ENCODE data around the gene CMPK2.

The CMPK2 gene

GRCh38 chr2:6819668-6820067, 46.0 kb downstream of the CMPK2 start:
- no peak for DNase-seq
- no peak overlapping the region for H3K4me3 ChIP-seq (ENCODE audit: insufficient read depth in 1 of 2, low read depth in 1 of 2, low read length in 2 of 2)
- no peak overlapping the region for H3K4me2 ChIP-seq (ENCODE audit: low read length, poor library complexity, severe bottlenecking)
- no peak overlapping the region for H4K91ac ChIP-seq (ENCODE audit: low read length)
- H3K18ac ChIP-seq (ENCODE audit: low read depth in 1 of 2, low read length in 2 of 2): no peak overlapping the region
- no peaks in the 10 kb centered on the region for H3K79me1 ChIP-seq (replicated peaks; ENCODE audit: low read length, poor library complexity, severe bottlenecking)
- no peak overlapping the region for H2AFZ ChIP-seq (ENCODE audit: low read depth, low read length)
- H3K4me1 ChIP-seq (ENCODE audit: control insufficient read depth, insufficient read depth, low read depth, low read length): no peaks in the 10 kb centered on the region
- no peak overlapping the region for H3K27ac ChIP-seq (ENCODE audit: low read length, poor library complexity, severe bottlenecking)
- H3K14ac ChIP-seq (ENCODE audit: low read length in 2 of 2): no peak overlapping the region
- no peaks in the 10 kb centered on the region for H3K36me3 ChIP-seq (ENCODE audit: control insufficient read depth in 1 of 2, insufficient read depth in 2 of 2, low read depth in 1 of 2, low read length in 2 of 2)
- H3K9me3 ChIP-seq (ENCODE audit: control insufficient read depth, low read length): no peaks in the 10 kb centered on the region
- no peak overlapping the region for H4K8ac ChIP-seq (ENCODE audit: low read length)
- no peak overlapping the region for H2BK120ac ChIP-seq (ENCODE audit: low read depth, low read length)
- H3K4ac ChIP-seq (ENCODE audit: low read depth in 1 of 2, low read length in 2 of 2): no peak overlapping the region
- WGBS: 95% methylated on average over 1 of the region's 3 CpGs
- H2AK5ac ChIP-seq (ENCODE audit: low read length, severe bottlenecking): no peak overlapping the region
- no peak overlapping the region for H2BK15ac ChIP-seq (ENCODE audit: low read depth, poor library complexity, severe bottlenecking)
- H2BK12ac ChIP-seq (ENCODE audit: low read length in 2 of 2): no peak overlapping the region
- H2BK5ac ChIP-seq (ENCODE audit: low read depth, low read length, poor library complexity, severe bottlenecking): no peak overlapping the region
- H3K9ac ChIP-seq (ENCODE audit: low read length): no peak overlapping the region
- peaks cover 0 to 10% of the 10 kb centered on the region in 2 experiments for H3K27me3 ChIP-seq (ENCODE audit: control insufficient read depth in 1 of 2, insufficient read depth in 1 of 2, low read length in 2 of 2)
- no peak overlapping the region for H3K23ac ChIP-seq (ENCODE audit: low read length in 2 of 2)

GRCh38 chr2:6818012-6818411, 47.7 kb downstream of the CMPK2 start:
- H3K4me3 ChIP-seq (ENCODE audit: insufficient read depth in 1 of 2, low read depth in 1 of 2, low read length in 2 of 2): no peak overlapping the region
- no peak for DNase-seq
- no peaks in the 10 kb centered on the region for H3K79me1 ChIP-seq (replicated peaks; ENCODE audit: low read length, poor library complexity, severe bottlenecking)
- no peak overlapping the region for H3K27ac ChIP-seq (ENCODE audit: low read length, poor library complexity, severe bottlenecking)
- no peak overlapping the region for H2AK5ac ChIP-seq (ENCODE audit: low read length, severe bottlenecking)
- H2BK12ac ChIP-seq (ENCODE audit: low read length in 2 of 2): no peak overlapping the region
- H2BK5ac ChIP-seq (ENCODE audit: low read depth, low read length, poor library complexity, severe bottlenecking): no peak overlapping the region
- no peak overlapping the region for H3K14ac ChIP-seq (ENCODE audit: low read length in 2 of 2)
- H3K9me3 ChIP-seq (ENCODE audit: control insufficient read depth, low read length): no peaks in the 10 kb centered on the region
- H2BK120ac ChIP-seq (ENCODE audit: low read depth, low read length): no peak overlapping the region
- WGBS: 64% methylated on average over 4 of the region's 5 CpGs
- no peak overlapping the region for H2AFZ ChIP-seq (ENCODE audit: low read depth, low read length)
- no peak overlapping the region for H2BK15ac ChIP-seq (ENCODE audit: low read depth, poor library complexity, severe bottlenecking)
- no peaks in the 10 kb centered on the region for H3K4me1 ChIP-seq (ENCODE audit: control insufficient read depth, insufficient read depth, low read depth, low read length)
- no peak overlapping the region for H4K8ac ChIP-seq (ENCODE audit: low read length)
- H3K18ac ChIP-seq (ENCODE audit: low read depth in 1 of 2, low read length in 2 of 2): no peak overlapping the region
- H3K9ac ChIP-seq (ENCODE audit: low read length): no peak overlapping the region
- H3K27me3 ChIP-seq (ENCODE audit: control insufficient read depth in 1 of 2, insufficient read depth in 1 of 2, low read length in 2 of 2): peaks cover 2 to 12% of the 10 kb centered on the region in 2 experiments
- H4K91ac ChIP-seq (ENCODE audit: low read length): no peak overlapping the region
- H3K4ac ChIP-seq (ENCODE audit: low read depth in 1 of 2, low read length in 2 of 2): no peak overlapping the region
- no peak overlapping the region for H3K23ac ChIP-seq (ENCODE audit: low read length in 2 of 2)
- H3K4me2 ChIP-seq (ENCODE audit: low read length, poor library complexity, severe bottlenecking): no peak overlapping the region
- H3K36me3 ChIP-seq (ENCODE audit: control insufficient read depth in 1 of 2, insufficient read depth in 2 of 2, low read depth in 1 of 2, low read length in 2 of 2): no peaks in the 10 kb centered on the region

DNA sequence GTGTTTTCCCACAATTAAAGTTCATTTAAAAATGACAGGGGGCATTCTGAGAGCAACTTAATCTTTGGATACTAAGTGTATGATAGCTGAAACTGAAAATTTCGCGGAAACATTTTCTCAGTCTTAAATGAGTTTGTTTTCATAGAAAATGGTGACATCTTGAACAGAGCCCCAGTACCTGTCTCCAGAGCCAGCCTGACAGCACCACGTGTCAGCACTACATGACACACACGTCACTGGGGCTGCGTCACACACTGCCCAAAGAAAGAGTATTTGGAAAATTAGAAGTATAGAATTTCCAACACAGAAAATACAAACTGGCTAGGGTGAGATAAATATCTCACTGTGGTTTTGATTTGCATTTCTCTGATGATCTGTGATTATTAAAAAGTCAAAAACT, 50.8 kb downstream of the CMPK2 start:
- H2AFZ ChIP-seq (ENCODE audit: low read depth, low read length): no peak overlapping the region
- no peak overlapping the region for H3K4me3 ChIP-seq (ENCODE audit: insufficient read depth in 1 of 2, low read depth in 1 of 2, low read length in 2 of 2)
- H3K79me1 ChIP-seq (replicated peaks; ENCODE audit: low read length, poor library complexity, severe bottlenecking): no peaks in the 10 kb centered on the region
- H4K91ac ChIP-seq (ENCODE audit: low read length): no peak overlapping the region
- no peak for DNase-seq
- H2BK12ac ChIP-seq (ENCODE audit: low read length in 2 of 2): no peak overlapping the region
- H3K14ac ChIP-seq (ENCODE audit: low read length in 2 of 2): no peak overlapping the region
- no peak overlapping the region for H2BK120ac ChIP-seq (ENCODE audit: low read depth, low read length)
- peaks cover 3 to 37% of the 10 kb centered on the region in 2 experiments for H3K27me3 ChIP-seq (ENCODE audit: control insufficient read depth in 1 of 2, insufficient read depth in 1 of 2, low read length in 2 of 2)
- no peaks in the 10 kb centered on the region for H3K4me1 ChIP-seq (ENCODE audit: control insufficient read depth, insufficient read depth, low read depth, low read length)
- no peak overlapping the region for H3K23ac ChIP-seq (ENCODE audit: low read length in 2 of 2)
- H3K18ac ChIP-seq (ENCODE audit: low read depth in 1 of 2, low read length in 2 of 2): no peak overlapping the region
- no peak overlapping the region for H3K9ac ChIP-seq (ENCODE audit: low read length)
- no peak overlapping the region for H4K8ac ChIP-seq (ENCODE audit: low read length)
- no peak overlapping the region for H2BK15ac ChIP-seq (ENCODE audit: low read depth, poor library complexity, severe bottlenecking)
- WGBS: 89% methylated on average over 5 of the region's 5 CpGs
- H3K4ac ChIP-seq (ENCODE audit: low read depth in 1 of 2, low read length in 2 of 2): no peak overlapping the region
- no peak overlapping the region for H2AK5ac ChIP-seq (ENCODE audit: low read length, severe bottlenecking)
- H2BK5ac ChIP-seq (ENCODE audit: low read depth, low read length, poor library complexity, severe bottlenecking): no peak overlapping the region
- H3K9me3 ChIP-seq (ENCODE audit: control insufficient read depth, low read length): no peaks in the 10 kb centered on the region
- H3K27ac ChIP-seq (ENCODE audit: low read length, poor library complexity, severe bottlenecking): no peak overlapping the region
- no peak overlapping the region for H3K4me2 ChIP-seq (ENCODE audit: low read length, poor library complexity, severe bottlenecking)
- H3K36me3 ChIP-seq (ENCODE audit: control insufficient read depth in 1 of 2, insufficient read depth in 2 of 2, low read depth in 1 of 2, low read length in 2 of 2): no peaks in the 10 kb centered on the region

DNA sequence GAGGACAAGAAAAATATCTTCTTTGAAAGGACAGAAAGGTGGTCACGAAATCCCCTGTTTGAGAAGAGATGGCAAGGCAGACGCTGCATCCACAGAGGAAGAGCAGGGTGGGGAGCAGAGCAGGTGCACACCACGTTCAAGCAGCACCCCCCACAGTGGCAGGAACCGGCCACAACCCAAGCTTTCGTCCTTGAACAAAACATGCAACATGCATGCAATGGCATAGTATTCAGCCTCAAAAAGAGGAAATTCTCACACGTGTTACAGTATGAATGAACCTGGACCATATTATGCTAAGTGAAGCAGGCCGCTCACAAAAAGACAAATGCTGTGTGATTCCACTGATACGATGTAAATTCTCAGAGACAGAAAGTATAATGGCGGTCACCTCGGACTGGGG, 51.4 kb downstream of the CMPK2 start:
- H2BK5ac ChIP-seq (ENCODE audit: low read depth, low read length, poor library complexity, severe bottlenecking): no peak overlapping the region
- peaks cover 3 to 40% of the 10 kb centered on the region in 2 experiments for H3K27me3 ChIP-seq (ENCODE audit: control insufficient read depth in 1 of 2, insufficient read depth in 1 of 2, low read length in 2 of 2)
- DNase-seq: no peak
- no peak overlapping the region for H3K27ac ChIP-seq (ENCODE audit: low read length, poor library complexity, severe bottlenecking)
- H2AK5ac ChIP-seq (ENCODE audit: low read length, severe bottlenecking): no peak overlapping the region
- no peak overlapping the region for H2BK15ac ChIP-seq (ENCODE audit: low read depth, poor library complexity, severe bottlenecking)
- no peaks in the 10 kb centered on the region for H3K9me3 ChIP-seq (ENCODE audit: control insufficient read depth, low read length)
- no peaks in the 10 kb centered on the region for H3K36me3 ChIP-seq (ENCODE audit: control insufficient read depth in 1 of 2, insufficient read depth in 2 of 2, low read depth in 1 of 2, low read length in 2 of 2)
- H2BK120ac ChIP-seq (ENCODE audit: low read depth, low read length): no peak overlapping the region
- H3K4me2 ChIP-seq (ENCODE audit: low read length, poor library complexity, severe bottlenecking): no peak overlapping the region
- no peak overlapping the region for H3K18ac ChIP-seq (ENCODE audit: low read depth in 1 of 2, low read length in 2 of 2)
- H3K23ac ChIP-seq (ENCODE audit: low read length in 2 of 2): no peak overlapping the region
- H4K8ac ChIP-seq (ENCODE audit: low read length): no peak overlapping the region
- no peak overlapping the region for H2BK12ac ChIP-seq (ENCODE audit: low read length in 2 of 2)
- H3K4me3 ChIP-seq (ENCODE audit: insufficient read depth in 1 of 2, low read depth in 1 of 2, low read length in 2 of 2): no peak overlapping the region
- H3K9ac ChIP-seq (ENCODE audit: low read length): no peak overlapping the region
- no peak overlapping the region for H3K14ac ChIP-seq (ENCODE audit: low read length in 2 of 2)
- H2AFZ ChIP-seq (ENCODE audit: low read depth, low read length): no peak overlapping the region
- no peak overlapping the region for H3K4ac ChIP-seq (ENCODE audit: low read depth in 1 of 2, low read length in 2 of 2)
- H3K79me1 ChIP-seq (replicated peaks; ENCODE audit: low read length, poor library complexity, severe bottlenecking): no peaks in the 10 kb centered on the region
- H4K91ac ChIP-seq (ENCODE audit: low read length): no peak overlapping the region
- 92% methylated on average over 10 of the region's 10 CpGs for WGBS
- H3K4me1 ChIP-seq (ENCODE audit: control insufficient read depth, insufficient read depth, low read depth, low read length): no peaks in the 10 kb centered on the region

Data from mesenchymal stem cell (in vitro differentiated cells and primary cell).